M059J (cell line): ENCODE data around the gene WWP2. TPM values are rescaled to one million over a fixed set of nuclear protein-coding genes. Genes with fewer than 3 reads are reported as not detected.
A peak's percentile ranks its signal among the peaks of the same experiment; 100 is the strongest.

Experiments
- DNase-seq: peaks from one replicate; pipeline ENCODE4 v3.0.0-alpha.2; 2012; ENCODE audit warnings: low read depth
- total RNA-seq: library from RNA; depleted of rRNA; stranded (reverse); fragments of >200 nt; shearing (Covaris generic); gene quantifications from 2 replicates; pipeline ENCODE4 v1.2.3, GENCODE V29; 2014

WWP2 gene
- total RNA-seq, 1 experiment from 2014 or later: 26.5 TPM

- no peak for DNase-seq
Measured at GRCh38 chr16:69858191-69859104, 96.3 kb downstream of the WWP2 start.

- DNase-seq: no peak
Measured at GRCh38 chr16:69859105-69859989, 97.2 kb downstream of the WWP2 start.

- no peak for DNase-seq
Measured at GRCh38 chr16:69860233-69861231, 98.4 kb downstream of the WWP2 start.

GRCh38 chr16:69861292-69862030 is 99.3 kb downstream of the WWP2 start:
- no peak for DNase-seq

GRCh38 chr16:69863401-69864281 is 101.5 kb downstream of the WWP2 start:
- no peak for DNase-seq

- peak; percentile 91 for DNase-seq
Measured at GRCh38 chr16:69865701-69866100, 103.6 kb downstream of the WWP2 start.

- peak; percentile 21 for DNase-seq
Measured at GRCh38 chr16:69867784-69868560, 105.8 kb downstream of the WWP2 start.

GRCh38 chr16:69870761-69871160 is 108.6 kb downstream of the WWP2 start:
- DNase-seq: no peak

- DNase-seq: no peak
Measured at GRCh38 chr16:69871708-69872107, 109.6 kb downstream of the WWP2 start.

- DNase-seq: no peak
Measured at GRCh38 chr16:69872888-69873287, 110.8 kb downstream of the WWP2 start.

- DNase-seq: no peak
Measured at GRCh38 chr16:69873783-69874182, 111.7 kb downstream of the WWP2 start.

- DNase-seq: no peak
Measured at GRCh38 chr16:69874271-69874670, 112.1 kb downstream of the WWP2 start.

GRCh38 chr16:69880640-69881133 is 118.6 kb downstream of the WWP2 start:
- peak; percentile 14 for DNase-seq

- DNase-seq: no peak
Measured at GRCh38 chr16:69881141-69881540, 119.0 kb downstream of the WWP2 start.

GRCh38 chr16:69883744-69884143 is 121.6 kb downstream of the WWP2 start:
- DNase-seq: no peak

GRCh38 chr16:69885722-69886121 is 123.6 kb downstream of the WWP2 start:
- DNase-seq: no peak

GRCh38 chr16:69886726-69887125 is 124.6 kb downstream of the WWP2 start:
- no peak for DNase-seq

GRCh38 chr16:69888005-69888590 is 126.0 kb downstream of the WWP2 start:
- no peak for DNase-seq
